IMR-90 (cell line): Measurements from ENCODE around the gene HELZ.

Experiments used
- BHLHE40 ChIP-seq: fragments of 150-350 bp; IDR thresholded peaks from 2 replicates; pipeline ENCODE4 v1.6.1; 2016; ENCODE audit warnings: mild to moderate bottlenecking, low read depth, low read length
- MAZ ChIP-seq: IDR thresholded peaks from 2 replicates; pipeline ENCODE4 v1.6.1; 2012; ENCODE audit warnings: low read depth, mild to moderate bottlenecking, low read length, improper control_type of control experiment, moderate library complexity, borderline replicate concordance
- POLR2A ChIP-seq: IDR thresholded peaks from 2 replicates; pipeline ENCODE4 v1.6.1; 2012; ENCODE audit warnings: mild to moderate bottlenecking, low read depth, low read length
- TF ChIP-seq, protein P1 (sequence below): fragments of 150-350 bp; IDR thresholded peaks from 2 replicates; pipeline ENCODE4 v1.6.1; 2017; ENCODE audit warnings: mild to moderate bottlenecking, antibody characterized with exemption, low read length, low read depth

GRCh38 chr17:67055811-67056745 lies 188.9 kb downstream of the HELZ start:
- TF ChIP-seq BHLHE40, result no peak
- TF ChIP-seq POLR2A, result no peak
- TF ChIP-seq, protein P1, sequence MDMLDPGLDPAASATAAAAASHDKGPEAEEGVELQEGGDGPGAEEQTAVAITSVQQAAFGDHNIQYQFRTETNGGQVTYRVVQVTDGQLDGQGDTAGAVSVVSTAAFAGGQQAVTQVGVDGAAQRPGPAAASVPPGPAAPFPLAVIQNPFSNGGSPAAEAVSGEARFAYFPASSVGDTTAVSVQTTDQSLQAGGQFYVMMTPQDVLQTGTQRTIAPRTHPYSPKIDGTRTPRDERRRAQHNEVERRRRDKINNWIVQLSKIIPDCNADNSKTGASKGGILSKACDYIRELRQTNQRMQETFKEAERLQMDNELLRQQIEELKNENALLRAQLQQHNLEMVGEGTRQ, result no peak
- TF ChIP-seq MAZ, result no peak
